GM23338 (cell line): ENCODE data around the gene HNRNPAB.

Experiments used
- CREB1 ChIP-seq: fragments of 250-450 bp; sonication (Bioruptor Pico); IDR thresholded peaks from 2 replicates; pipeline ENCODE4 v1.5.0; 2020; ENCODE audit warnings: low read depth, mild to moderate bottlenecking, moderate library complexity
- CTCF ChIP-seq, 2 experiments: fragments of 200-600 bp in 1 of 2; sonication (generic) in 1 of 2; conservative IDR thresholded peaks; 2 replicates each; pipeline versions ENCODE4 v1.5.1 to v1.6.1; 2016 to 2017; ENCODE audit warnings: antibody characterized with exemption in 2 of 2, low read depth in 2 of 2, mild to moderate bottlenecking in 2 of 2, moderate library complexity in 1 of 2
- ETS1 ChIP-seq: IDR thresholded peaks from 2 replicates; pipeline ENCODE4 v1.6.1; 2016; ENCODE audit warnings: antibody characterized with exemption
- EZH2 ChIP-seq: fragments of 200-600 bp; sonication (generic); IDR thresholded peaks from one replicate; pipeline ENCODE4 v1.8.0; 2017; ENCODE audit warnings: antibody characterized with exemption, mild to moderate bottlenecking, low read depth; ENCODE audit not compliant: unreplicated experiment
- EZH2phosphoT487 ChIP-seq: fragments of 200-600 bp; sonication (generic); IDR thresholded peaks from one replicate; pipeline ENCODE4 v1.8.1; 2018; ENCODE audit warnings: antibody characterized with exemption; ENCODE audit not compliant: unreplicated experiment
- JUNB ChIP-seq: IDR thresholded peaks from one replicate; pipeline ENCODE4 v1.6.1; 2016; ENCODE audit warnings: antibody characterized with exemption; ENCODE audit not compliant: unreplicated experiment
- POLR2AphosphoS5 ChIP-seq: IDR thresholded peaks from 2 replicates; pipeline ENCODE4 v1.6.1; 2016; ENCODE audit warnings: antibody characterized with exemption, low read depth
- REST ChIP-seq: IDR thresholded peaks from one replicate; pipeline ENCODE4 v1.6.1; 2018; ENCODE audit warnings: antibody characterized with exemption; ENCODE audit not compliant: unreplicated experiment
- ZNF114 ChIP-seq: fragments of 250-450 bp; sonication (Bioruptor Pico); IDR thresholded peaks from 2 replicates; pipeline ENCODE4 v1.5.0; 2020; ENCODE audit warnings: mild to moderate bottlenecking, moderate library complexity
- ZNF331 ChIP-seq: fragments of 250-450 bp; sonication (Bioruptor Pico); IDR thresholded peaks from 2 replicates; pipeline ENCODE4 v1.5.0; 2020; ENCODE audit warnings: low read depth, mild to moderate bottlenecking, moderate library complexity
- ZNF462 ChIP-seq: fragments of 250-450 bp; sonication (Bioruptor Pico); IDR thresholded peaks from 2 replicates; pipeline ENCODE4 v1.5.0; 2020; ENCODE audit warnings: mild to moderate bottlenecking, moderate library complexity

- TF ChIP-seq CTCF (conservative IDR thresholded peaks at IDR 0.05; ENCODE audit: low read depth in 2 of 2): no peak
- TF ChIP-seq EZH2phosphoT487: no peak
- TF ChIP-seq POLR2AphosphoS5: no peak; the same call in 1 of the 2 replicates
- no peak for TF ChIP-seq ZNF114 (CRISPR knock-in tag)
- TF ChIP-seq ETS1: no peak
- TF ChIP-seq EZH2: no peak
- TF ChIP-seq ZNF462 (CRISPR knock-in tag): no peak
- TF ChIP-seq REST: no peak
- no peak for TF ChIP-seq CREB1
- TF ChIP-seq JUNB: no peak
- no peak for TF ChIP-seq ZNF331 (CRISPR knock-in tag)
Measured at GRCh38 chr5:178204935-178205748, 809 bp downstream of the HNRNPAB start.
